GM12873 (cell line): ENCODE data around the gene UGT1A5.

Experiments used
- CTCF ChIP-seq: IDR thresholded peaks from 2 replicates; pipeline ENCODE4 v1.5.1; 2012; ENCODE audit warnings: low read depth, mild to moderate bottlenecking, moderate library complexity, low read length, control low read depth; ENCODE audit not compliant: insufficient read depth; ENCODE audit errors: missing control alignments

Gene UGT1A5

GRCh38 chr2:233816771-233817170 is 104.1 kb downstream of the UGT1A5 start:
- TF ChIP-seq CTCF = no peak

GRCh38 chr2:233817361-233817911 is 104.7 kb downstream of the UGT1A5 start:
- TF ChIP-seq CTCF = no peak

DNA sequence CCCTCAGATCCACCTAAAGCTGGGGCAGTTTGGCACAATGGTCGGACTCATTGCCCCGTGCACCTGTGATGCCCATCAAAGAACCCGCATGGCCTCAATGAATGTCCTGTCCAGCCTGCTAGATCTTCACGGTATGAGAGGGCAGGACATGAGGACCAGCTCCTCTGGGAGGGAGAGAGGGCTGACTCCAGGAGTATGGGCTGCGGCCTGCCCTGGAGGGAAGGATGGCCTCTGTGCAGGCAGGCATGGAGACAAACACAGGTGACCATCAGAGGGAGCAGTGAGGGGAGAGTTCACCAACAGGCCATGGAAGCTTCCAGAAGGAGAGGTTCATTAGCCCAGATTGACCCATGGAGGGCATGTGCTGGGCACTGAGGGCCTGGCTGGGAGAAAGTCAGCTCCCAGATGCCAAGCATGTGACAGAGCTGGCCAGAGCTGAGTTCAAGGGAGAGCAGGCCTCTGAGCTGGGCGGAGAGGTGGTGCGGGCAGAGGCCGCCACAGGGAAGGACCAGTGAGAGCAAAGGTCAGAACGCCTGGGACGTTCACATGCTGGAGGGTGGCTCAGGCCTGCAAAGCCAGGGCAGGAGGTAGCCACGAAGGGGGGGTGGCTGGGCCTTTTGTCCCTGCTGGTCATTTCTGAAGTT is 105.4 kb downstream of the UGT1A5 start:
- no peak for TF ChIP-seq CTCF

GRCh38 chr2:233818639-233819621 is 106.2 kb downstream of the UGT1A5 start:
- no peak for TF ChIP-seq CTCF

DNA sequence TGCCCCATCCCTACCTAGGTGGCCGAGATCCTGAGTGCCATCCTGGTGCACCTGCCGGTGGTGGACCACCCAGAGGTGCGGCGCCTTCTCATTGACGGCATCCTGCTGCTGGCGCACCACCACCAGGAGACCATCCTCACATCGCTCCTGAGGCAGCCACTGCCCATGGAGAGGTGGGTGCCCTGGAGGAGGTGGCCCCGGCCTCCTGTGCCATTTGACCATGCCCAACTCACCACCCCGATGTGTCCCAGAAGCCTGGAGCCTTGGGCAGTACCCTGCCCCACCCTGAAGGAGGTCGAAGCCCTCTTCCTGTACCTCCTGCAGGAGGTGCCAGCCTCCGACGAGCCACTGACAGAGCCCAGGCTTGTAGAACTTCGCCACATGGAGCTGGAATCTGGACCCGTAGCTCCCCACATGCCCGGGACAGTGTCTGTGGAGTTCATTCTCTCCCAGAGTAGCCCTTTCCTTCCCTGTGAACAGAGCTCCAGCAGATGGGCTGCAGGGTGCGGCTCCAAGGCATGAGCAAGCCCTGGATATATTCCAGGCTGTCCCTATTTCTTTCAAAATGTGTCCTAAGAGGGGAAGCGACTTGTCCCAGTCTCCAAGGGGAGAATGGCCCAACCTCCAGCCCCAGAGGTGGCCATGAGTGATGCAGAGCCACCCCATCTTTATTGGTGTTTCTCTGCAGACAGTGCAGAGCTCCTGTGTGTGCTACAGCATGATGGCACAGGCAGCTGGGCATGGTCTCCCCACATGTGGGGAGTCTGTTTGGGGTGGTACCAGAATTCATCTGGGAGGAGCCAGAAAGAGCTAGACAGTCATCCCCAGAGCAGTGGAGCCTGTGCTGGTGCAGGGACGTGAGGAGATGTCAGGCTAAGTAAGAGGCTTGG is 107.4 kb downstream of the UGT1A5 start:
- TF ChIP-seq CTCF = no peak

- TF ChIP-seq CTCF = no peak
Observed at GRCh38 chr2:233820774-233821105, 108.0 kb downstream of the UGT1A5 start.
